Measurements from ENCODE around the gene GRK2.
"Not testable (repeated sequence)": the region's sequence is repeated elsewhere in the genome, so short reads cannot be mapped to it uniquely, and the experiment has no call there.

GRK2 gene

DNA sequence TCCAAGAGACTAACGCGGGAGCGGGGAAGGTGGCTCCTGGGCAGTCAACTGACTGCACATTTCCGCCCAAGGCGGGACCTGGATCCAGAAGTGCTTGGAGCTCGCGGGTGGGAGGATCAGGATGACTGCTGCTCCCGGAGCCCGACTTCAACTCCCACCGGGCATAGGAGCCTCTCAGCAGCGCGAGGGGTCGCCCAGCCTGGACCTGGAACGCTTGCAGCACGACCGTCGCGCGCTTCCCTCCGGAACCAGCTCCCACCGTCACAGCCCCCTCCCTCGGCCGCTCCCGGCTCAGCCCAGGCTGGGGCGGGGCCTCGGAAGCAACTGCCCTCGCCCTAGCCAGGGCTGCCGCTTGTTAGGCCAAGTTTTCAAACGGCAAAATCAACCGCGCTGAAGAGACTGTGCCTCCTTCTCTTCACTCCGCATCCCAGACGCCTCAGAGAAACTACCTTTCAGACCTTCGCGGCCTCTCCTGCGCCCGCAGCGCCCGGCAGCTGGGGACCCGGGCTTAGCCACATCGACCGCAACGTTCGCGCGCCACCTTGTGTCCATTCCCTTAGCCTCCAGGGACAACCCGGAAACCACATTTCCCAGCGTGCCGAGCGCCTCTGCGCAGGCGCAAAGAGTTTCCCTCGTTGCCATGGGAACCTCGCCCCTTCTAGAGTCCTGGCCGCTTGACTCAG is 51.1 kb downstream of the GRK2 start:
- DNase-seq = peak; percentile 86

DNA sequence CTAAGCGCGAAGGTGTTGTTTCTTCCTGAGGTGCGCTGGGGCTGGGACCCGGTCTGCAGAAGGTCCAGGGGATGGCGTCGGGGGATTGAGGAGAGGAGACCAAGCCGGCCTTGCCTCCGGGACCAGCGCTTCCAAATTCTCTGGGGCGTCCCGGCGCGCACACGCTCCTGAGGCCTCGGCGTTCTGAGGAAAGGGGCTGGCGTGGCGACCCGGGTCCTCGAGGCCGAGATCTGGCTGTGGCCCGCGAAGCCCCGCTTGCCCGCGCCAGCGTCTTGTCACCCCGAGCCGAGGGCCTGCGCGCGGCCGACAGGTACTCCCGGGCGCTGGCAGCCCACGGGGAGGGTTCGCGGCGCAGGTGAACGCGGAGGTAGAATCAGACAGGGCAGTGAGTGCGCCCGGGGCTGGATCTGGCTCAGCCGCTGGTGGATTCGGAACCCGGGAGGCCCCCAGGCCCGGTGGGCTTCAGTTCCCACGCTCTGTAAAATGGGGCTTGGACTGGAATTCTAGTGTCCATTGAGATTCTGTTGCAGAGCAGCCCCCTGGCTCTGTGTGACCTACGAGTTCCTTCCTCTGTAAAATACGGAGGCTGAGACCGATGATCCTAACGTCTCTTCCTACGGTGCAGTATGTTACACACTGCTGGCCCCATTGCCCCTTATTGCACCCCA is 51.7 kb downstream of the GRK2 start:
- DNase-seq = no peak

DNA sequence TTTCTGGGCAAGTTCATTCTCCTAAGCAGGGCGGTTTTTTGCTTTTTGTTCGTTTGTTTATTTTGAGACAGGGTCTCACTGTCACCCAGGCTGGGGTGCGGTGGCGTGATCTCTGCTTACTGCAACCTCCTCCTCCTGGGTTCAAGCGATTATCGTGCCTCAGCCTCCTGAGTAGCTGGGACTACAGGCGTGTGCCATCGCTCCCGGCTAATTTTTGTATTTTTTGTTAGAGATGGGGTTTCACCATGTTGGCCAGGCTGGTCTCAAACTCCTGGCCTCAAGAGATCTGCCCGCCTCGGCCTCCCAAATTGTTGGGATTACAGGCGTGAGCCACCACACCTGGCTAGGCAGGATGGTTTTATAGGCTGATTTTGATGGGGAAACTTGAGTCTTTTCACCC is 52.6 kb downstream of the GRK2 start:
- DNase-seq = not testable (repeated sequence)

DNA sequence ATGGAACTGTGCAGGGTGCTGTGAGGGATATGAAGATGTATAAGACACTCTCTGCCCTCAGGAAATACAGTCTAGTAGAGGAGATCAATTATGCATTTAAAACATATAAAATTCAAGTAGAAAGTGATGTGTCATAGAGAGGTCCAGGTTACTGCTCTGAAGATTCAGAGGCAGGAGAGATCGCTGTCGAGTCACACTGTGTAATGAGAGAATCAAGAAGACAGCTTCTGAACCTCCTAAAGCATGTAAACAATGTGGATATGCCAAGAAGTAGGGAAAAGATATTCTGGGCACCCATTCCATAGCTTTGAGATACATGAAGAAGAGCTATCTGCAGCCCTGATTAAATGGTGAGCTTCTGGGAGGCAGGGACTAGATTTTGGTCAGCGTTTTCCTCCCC is 53.7 kb downstream of the GRK2 start:
- DNase-seq = no peak

DNA sequence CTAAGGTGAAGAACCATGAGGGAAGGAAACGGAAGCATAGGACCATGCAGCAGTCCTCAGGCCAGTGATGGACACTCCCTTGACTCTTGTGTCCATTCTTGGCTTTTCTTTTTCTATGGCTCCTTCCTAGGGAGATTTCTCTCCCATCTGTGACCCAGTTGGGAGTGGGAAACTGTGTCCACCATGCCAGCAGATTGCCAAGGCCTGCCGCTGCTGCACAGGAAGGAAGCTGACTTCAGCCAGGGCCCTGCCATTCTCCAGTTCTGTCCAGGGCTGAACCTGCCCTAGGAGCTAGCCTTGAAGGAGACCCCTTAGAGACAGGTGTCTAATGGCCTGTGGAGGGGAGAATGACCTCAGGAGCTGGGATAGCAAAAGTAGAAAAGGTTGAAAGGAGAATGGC is 54.4 kb downstream of the GRK2 start:
- DNase-seq = no peak

DNA sequence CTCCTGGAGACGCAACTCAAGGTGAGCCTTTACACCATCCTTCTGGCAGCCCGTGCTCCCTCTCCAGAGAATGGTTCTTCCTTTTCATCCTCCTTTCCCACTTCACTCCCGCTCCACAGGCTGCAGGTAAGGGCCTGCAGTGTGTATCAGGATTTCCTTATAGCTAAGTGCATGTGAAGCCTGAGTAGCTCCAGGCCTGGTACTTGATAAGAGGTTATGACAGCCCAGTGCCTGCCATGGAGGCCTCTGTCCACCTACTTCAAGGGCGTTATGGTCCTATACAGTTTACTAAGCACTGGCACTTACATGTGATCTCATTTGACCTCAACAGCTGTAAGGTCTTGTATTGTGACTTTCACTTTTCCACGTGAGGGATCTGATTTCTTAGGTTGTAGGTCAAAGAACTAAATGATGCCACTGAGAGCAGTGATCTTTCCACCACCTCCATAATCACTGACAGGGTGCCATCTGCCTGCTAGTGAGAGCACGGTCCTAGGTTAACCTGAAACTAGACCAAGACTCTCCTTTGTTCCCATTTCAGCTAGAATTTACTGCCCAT is 55.1 kb downstream of the GRK2 start:
- DNase-seq = no peak

DNA sequence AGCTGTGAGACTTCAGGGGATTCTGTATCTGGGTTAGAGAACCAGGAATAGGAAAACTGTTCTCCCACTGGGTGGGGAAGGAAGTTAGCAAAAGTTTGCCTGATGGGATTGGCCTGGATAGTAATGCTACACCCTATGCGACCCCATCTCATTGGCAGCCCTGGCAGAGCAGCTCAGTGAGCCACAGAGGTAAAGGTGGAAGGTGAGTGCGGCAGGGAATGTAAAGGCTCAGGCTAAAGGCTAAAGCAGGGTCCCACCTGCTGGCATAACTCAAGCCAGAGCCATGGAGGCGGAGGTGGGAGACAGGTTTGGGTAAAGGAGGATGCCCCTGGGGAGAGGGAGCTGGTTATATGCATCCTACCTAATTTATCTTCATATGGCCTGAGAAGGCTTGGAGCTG is 55.8 kb downstream of the GRK2 start:
- no peak for DNase-seq

DNA sequence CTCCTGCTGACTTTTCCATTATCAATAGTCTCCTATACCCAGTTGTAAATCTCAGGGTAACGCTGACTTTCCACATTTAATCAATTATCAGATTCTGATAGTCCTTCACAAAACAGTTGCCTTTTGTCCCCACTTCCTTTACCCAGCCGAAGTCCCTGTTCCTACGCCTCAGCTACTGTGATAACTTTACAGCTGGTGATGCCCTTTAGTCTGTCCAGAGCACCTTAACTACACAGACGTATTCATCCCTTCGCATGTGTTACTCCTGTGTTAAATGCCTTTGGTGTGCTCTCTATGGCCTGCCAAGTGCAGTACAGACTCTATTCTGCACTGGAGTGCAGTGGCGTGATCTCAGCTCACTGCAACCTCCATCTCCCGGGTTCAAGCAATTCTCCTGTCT is 57.3 kb downstream of the GRK2 start:
- no peak for DNase-seq

DNA sequence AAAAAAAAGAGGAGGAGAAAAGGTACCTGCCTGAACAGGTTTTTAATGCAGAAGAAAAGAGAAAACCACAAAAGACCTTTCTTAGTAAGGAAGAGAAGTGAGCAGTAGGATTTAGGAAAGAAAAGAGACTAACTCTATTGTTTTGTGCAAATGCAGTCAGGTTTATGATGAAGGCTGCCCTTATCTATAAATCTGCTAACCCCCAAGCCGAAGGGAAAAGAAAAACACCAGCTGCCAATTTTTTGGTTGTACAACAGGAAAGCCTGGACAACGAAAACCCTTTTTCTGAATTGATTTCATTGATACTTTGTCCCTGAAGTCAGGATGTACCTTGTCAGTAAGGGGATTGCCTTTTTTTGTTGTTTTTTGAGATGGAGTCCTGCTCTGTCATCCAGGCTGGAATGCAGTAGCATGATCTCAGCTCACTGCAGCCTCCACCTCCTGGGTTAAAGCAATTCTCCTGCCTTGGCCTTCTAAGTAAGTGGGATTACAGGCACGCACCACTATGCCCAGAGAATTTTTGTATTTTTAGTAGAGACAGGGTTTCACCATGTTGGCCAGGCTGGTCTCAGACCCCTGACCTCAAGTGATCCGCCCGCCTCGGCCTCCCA is 65.9 kb downstream of the GRK2 start:
- DNase-seq = no peak

Data from NCI-H1694 treated with DMSO at 0.1 percent for 48 hours (cell line).